HUES64 (cell line): Measurements from ENCODE around the gene BCL2L2.

Experiments
- H3K27ac ChIP-seq: 2 replicates; pipeline ENCODE4 v1.7.0; 2013; ENCODE audit warnings: low read depth, low read length, inconsistent platforms
- H3K27me3 ChIP-seq: 2 replicates; pipeline ENCODE4 v1.6.1; 2013; ENCODE audit warnings: mild to moderate bottlenecking, low read length; ENCODE audit not compliant: insufficient read depth
- H3K36me3 ChIP-seq: 2 replicates; pipeline ENCODE4 v1.6.1; 2013; ENCODE audit warnings: mild to moderate bottlenecking, low read length; ENCODE audit not compliant: insufficient read depth
- H3K4me1 ChIP-seq: 2 replicates; pipeline ENCODE4 v1.6.1; 2013; ENCODE audit warnings: mild to moderate bottlenecking, low read length, moderate library complexity; ENCODE audit not compliant: insufficient read depth
- H3K4me3 ChIP-seq: 2 replicates; pipeline ENCODE4 v1.5.1; 2013; ENCODE audit warnings: mild to moderate bottlenecking, low read length, moderate library complexity
- H3K9ac ChIP-seq: 2 replicates; pipeline ENCODE4 v1.6.1; 2013; ENCODE audit warnings: mild to moderate bottlenecking, low read depth, low read length
- H3K9me3 ChIP-seq: 2 replicates; pipeline ENCODE4 v1.6.1; 2013; ENCODE audit warnings: low read depth, low read length; ENCODE audit not compliant: insufficient read depth
- WGBS: fragments of 150-250, 120-280 bp; methylation state at CpG from one replicate; pipeline ENCODE4 v1.1.7; 2013; ENCODE audit warnings: missing lambda C conversion rate; 5-methylcytosine and 5-hydroxymethylcytosine counted together

Gene BCL2L2

GRCh38 chr14:23351681-23352505, 45.3 kb downstream of the BCL2L2 start:
- peaks cover 26% of the 10 kb centered on the region for H3K27me3 ChIP-seq
- H3K36me3 ChIP-seq: 0 out of 2 replicates have a peak, but pooled peaks cover under 1% of the 10 kb centered on the region
- H3K4me1 ChIP-seq: no peaks in the 10 kb centered on the region
- H3K9me3 ChIP-seq: no peaks in the 10 kb centered on the region
- H3K4me3 ChIP-seq: peak overlapping the region; percentile 84
- 7% methylated on average over 61 of the region's 61 CpGs for WGBS
- H3K27ac ChIP-seq: no peak overlapping the region; the same call in 1 of the 2 replicates
- peak overlapping the region; percentile 50 for H3K9ac ChIP-seq

GRCh38 chr14:23352506-23353432, 46.1 kb downstream of the BCL2L2 start, which contains the start of gene SLC22A17:
Gene SLC22A17, minus strand, starts transcription at chr14:23352887.
- Histone ChIP-seq H3K9ac (peak within 1 kb of the TSS; percentile 50), H3K27ac (peak within 1 kb of the TSS; percentile 66; the same call in 1 of the 2 replicates), H3K9me3 (no peaks in the 10 kb centered on the region), H3K4me3 (peak within 1 kb of the TSS; percentile 84), H3K36me3 (peaks cover 7% of the 10 kb centered on the region), H3K27me3 (peaks cover 26% of the 10 kb centered on the region), H3K4me1 (no peaks in the 10 kb centered on the region)
- WGBS: 2% methylated on average over 41 of the region's 42 CpGs

- Histone ChIP-seq H3K27ac (no peak overlapping the region), H3K4me1 (no peaks in the 10 kb centered on the region), H3K27me3 (peaks cover 26% of the 10 kb centered on the region), H3K9me3 (no peaks in the 10 kb centered on the region), H3K9ac (no peak overlapping the region), H3K36me3 (peaks cover 14% of the 10 kb centered on the region), H3K4me3 (peak overlapping the region; percentile 84)
- WGBS: 84% methylated on average over 5 of the region's 5 CpGs
Observed at GRCh38 chr14:23353433-23353780, 46.8 kb downstream of the BCL2L2 start.

- peaks cover 21% of the 10 kb centered on the region for H3K36me3 ChIP-seq
- WGBS: 92% methylated on average over 6 of the region's 6 CpGs
- no peak overlapping the region for H3K27ac ChIP-seq
- no peaks in the 10 kb centered on the region for H3K9me3 ChIP-seq
- H3K27me3 ChIP-seq: peaks cover 26% of the 10 kb centered on the region
- no peak overlapping the region for H3K9ac ChIP-seq
- H3K4me1 ChIP-seq: no peaks in the 10 kb centered on the region
- H3K4me3 ChIP-seq: no peak overlapping the region
Observed at GRCh38 chr14:23354990-23355389, 48.4 kb downstream of the BCL2L2 start.

- no peaks in the 10 kb centered on the region for H3K4me1 ChIP-seq
- WGBS: 90% methylated on average over 3 of the region's 6 CpGs
- no peak overlapping the region for H3K4me3 ChIP-seq
- no peak overlapping the region for H3K27ac ChIP-seq
- H3K9ac ChIP-seq: no peak overlapping the region
- H3K27me3 ChIP-seq: peaks cover 23% of the 10 kb centered on the region
- H3K9me3 ChIP-seq: no peaks in the 10 kb centered on the region
- H3K36me3 ChIP-seq: peaks cover 25% of the 10 kb centered on the region
Observed at GRCh38 chr14:23355871-23356435, 49.3 kb downstream of the BCL2L2 start.

GRCh38 chr14:23356662-23357061, 50.0 kb downstream of the BCL2L2 start:
- WGBS: 97% methylated on average over 4 of the region's 4 CpGs

GRCh38 chr14:23357261-23357660, 50.6 kb downstream of the BCL2L2 start:
- H3K9me3 ChIP-seq: no peaks in the 10 kb centered on the region
- H3K9ac ChIP-seq: no peak overlapping the region
- no peak overlapping the region for H3K27ac ChIP-seq
- H3K27me3 ChIP-seq: peaks cover 11% of the 10 kb centered on the region; the same call in 1 of the 2 replicates
- 94% methylated on average over 8 of the region's 8 CpGs for WGBS
- peaks cover 32% of the 10 kb centered on the region for H3K36me3 ChIP-seq
- no peak overlapping the region for H3K4me3 ChIP-seq
- no peaks in the 10 kb centered on the region for H3K4me1 ChIP-seq

More at GRCh38 chr14:23356662-23357061, 50.0 kb downstream of the BCL2L2 start:
- H3K9ac ChIP-seq: no peak overlapping the region
- H3K9me3 ChIP-seq: no peaks in the 10 kb centered on the region
- H3K27ac ChIP-seq: no peak overlapping the region
- peaks cover 32% of the 10 kb centered on the region for H3K36me3 ChIP-seq
- peaks cover 16% of the 10 kb centered on the region; the same call in 1 of the 2 replicates for H3K27me3 ChIP-seq
- H3K4me1 ChIP-seq: no peaks in the 10 kb centered on the region
- no peak overlapping the region for H3K4me3 ChIP-seq

GRCh38 chr14:23358042-23358441, 51.4 kb downstream of the BCL2L2 start:
- peaks cover 32% of the 10 kb centered on the region for H3K36me3 ChIP-seq
- H3K27me3 ChIP-seq: peaks cover 11% of the 10 kb centered on the region; the same call in 1 of the 2 replicates
- no peak overlapping the region for H3K4me3 ChIP-seq
- H3K9ac ChIP-seq: no peak overlapping the region
- 84% methylated on average over 3 of the region's 3 CpGs for WGBS
- no peaks in the 10 kb centered on the region for H3K4me1 ChIP-seq
- no peak overlapping the region for H3K27ac ChIP-seq
- H3K9me3 ChIP-seq: no peaks in the 10 kb centered on the region

GRCh38 chr14:23358553-23359166, 52.0 kb downstream of the BCL2L2 start:
- Histone ChIP-seq H3K4me3 (no peak overlapping the region), H3K27me3 (peaks cover 6% of the 10 kb centered on the region; the same call in 1 of the 2 replicates), H3K36me3 (peaks cover 32% of the 10 kb centered on the region), H3K9ac (no peak overlapping the region), H3K27ac (no peak overlapping the region), H3K4me1 (no peaks in the 10 kb centered on the region), H3K9me3 (no peaks in the 10 kb centered on the region)
- 91% methylated on average over 12 of the region's 12 CpGs for WGBS

GRCh38 chr14:23359167-23359626, 52.6 kb downstream of the BCL2L2 start:
- Histone ChIP-seq H3K9ac (no peak overlapping the region), H3K9me3 (no peaks in the 10 kb centered on the region), H3K27me3 (peaks cover under 1% of the 10 kb centered on the region; the same call in 1 of the 2 replicates), H3K4me1 (peaks cover 5% of the 10 kb centered on the region), H3K36me3 (peaks cover 32% of the 10 kb centered on the region), H3K27ac (no peak overlapping the region), H3K4me3 (no peak overlapping the region)
- 89% methylated on average over 11 of the region's 11 CpGs for WGBS
